ENCODE results near the gene SMTN. TPM values are rescaled to one million over a fixed set of nuclear protein-coding genes. Genes with fewer than 3 reads are reported as not detected.

The SMTN gene
- total RNA-seq, 1 donor from 2014 or later = 51.7 TPM

DNA sequence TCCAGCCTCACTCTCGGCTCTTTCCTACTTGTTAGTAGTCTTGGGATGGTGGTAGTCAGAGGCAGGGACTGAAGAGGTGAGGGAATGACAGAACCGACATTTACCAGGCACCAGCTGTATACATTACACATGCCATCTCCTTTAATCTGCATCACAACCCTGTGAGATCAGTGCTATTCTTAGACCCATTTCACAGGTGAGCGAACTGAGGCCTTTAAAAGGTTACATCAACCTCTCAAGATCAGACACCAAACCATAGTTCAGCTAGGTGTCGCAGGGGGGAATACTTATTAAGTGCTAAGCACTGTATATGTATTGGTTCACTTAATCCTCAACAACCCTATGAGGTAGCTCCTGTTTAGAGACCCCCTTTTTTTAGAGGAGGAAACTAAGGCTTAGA is 53.6 kb downstream of the SMTN start:
- no peaks in the 10 kb centered on the region for H3K36me3 ChIP-seq (ENCODE audit: control insufficient read depth, insufficient read depth, low read length)
- no peak overlapping the region for H3K4me3 ChIP-seq (ENCODE audit: low read depth, low read length)
- TF ChIP-seq, protein P1, sequence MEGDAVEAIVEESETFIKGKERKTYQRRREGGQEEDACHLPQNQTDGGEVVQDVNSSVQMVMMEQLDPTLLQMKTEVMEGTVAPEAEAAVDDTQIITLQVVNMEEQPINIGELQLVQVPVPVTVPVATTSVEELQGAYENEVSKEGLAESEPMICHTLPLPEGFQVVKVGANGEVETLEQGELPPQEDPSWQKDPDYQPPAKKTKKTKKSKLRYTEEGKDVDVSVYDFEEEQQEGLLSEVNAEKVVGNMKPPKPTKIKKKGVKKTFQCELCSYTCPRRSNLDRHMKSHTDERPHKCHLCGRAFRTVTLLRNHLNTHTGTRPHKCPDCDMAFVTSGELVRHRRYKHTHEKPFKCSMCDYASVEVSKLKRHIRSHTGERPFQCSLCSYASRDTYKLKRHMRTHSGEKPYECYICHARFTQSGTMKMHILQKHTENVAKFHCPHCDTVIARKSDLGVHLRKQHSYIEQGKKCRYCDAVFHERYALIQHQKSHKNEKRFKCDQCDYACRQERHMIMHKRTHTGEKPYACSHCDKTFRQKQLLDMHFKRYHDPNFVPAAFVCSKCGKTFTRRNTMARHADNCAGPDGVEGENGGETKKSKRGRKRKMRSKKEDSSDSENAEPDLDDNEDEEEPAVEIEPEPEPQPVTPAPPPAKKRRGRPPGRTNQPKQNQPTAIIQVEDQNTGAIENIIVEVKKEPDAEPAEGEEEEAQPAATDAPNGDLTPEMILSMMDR (IDR thresholded peaks at IDR 0.05; ENCODE audit: insufficient read depth, low read length, poor library complexity, severe bottlenecking) = no peak
- DNase-seq (ENCODE audit: low read depth) = no peak
- H3K27me3 ChIP-seq (ENCODE audit: control insufficient read depth, insufficient read depth, low read length) = peaks cover 13% of the 10 kb centered on the region

DNA sequence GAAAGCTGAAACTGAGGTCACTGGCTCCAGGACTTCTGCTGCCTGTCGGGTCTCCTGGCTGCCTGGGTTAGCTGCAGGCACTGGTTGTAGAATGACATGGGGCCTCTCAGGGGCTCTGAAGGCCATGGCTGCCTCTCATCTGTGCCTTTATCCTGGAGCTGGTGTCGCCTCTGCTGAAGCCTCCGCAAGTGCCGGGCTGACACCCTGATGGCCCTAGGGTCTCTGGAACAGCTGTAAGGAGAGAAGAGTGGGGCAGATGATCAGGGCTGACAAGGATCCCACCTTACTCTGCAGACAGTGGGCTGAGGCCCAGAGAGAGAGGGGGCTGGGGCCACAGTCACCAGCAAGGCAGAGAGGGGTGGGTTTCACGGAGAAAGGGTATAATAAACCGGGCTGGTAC is 54.6 kb downstream of the SMTN start:
- Histone ChIP-seq H3K36me3 (ENCODE audit: control insufficient read depth, insufficient read depth, low read length) (no peaks in the 10 kb centered on the region), H3K27me3 (ENCODE audit: control insufficient read depth, insufficient read depth, low read length) (peaks cover 24% of the 10 kb centered on the region), H3K4me3 (ENCODE audit: low read depth, low read length) (no peak overlapping the region)
- TF ChIP-seq, protein P1 (IDR thresholded peaks at IDR 0.05; ENCODE audit: insufficient read depth, low read length, poor library complexity, severe bottlenecking) = no peak
- DNase-seq (ENCODE audit: low read depth) = no peak

DNA sequence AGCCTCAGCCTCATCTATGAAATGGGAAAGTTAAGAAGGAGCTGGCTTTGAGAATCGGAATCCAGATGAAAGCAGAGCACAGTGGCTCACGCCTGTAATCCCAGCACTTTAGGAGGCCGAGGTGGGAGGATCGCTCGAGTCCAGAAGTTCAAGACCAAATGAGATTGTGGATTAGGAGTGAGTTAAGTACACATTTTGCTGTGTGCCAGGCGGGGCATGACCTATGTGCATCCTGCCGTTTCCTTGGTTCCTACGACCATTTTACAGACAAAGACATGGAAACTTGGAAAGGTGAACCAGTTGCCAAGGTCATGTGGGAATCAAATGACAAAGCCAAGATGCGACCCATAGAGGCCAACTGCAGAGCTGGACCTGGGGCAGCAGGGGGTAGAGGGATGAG is 55.0 kb downstream of the SMTN start:
- no peak for DNase-seq (ENCODE audit: low read depth)
- Histone ChIP-seq H3K27me3 (ENCODE audit: control insufficient read depth, insufficient read depth, low read length) (peaks cover 27% of the 10 kb centered on the region), H3K36me3 (ENCODE audit: control insufficient read depth, insufficient read depth, low read length) (no peaks in the 10 kb centered on the region), H3K4me3 (ENCODE audit: low read depth, low read length) (no peak overlapping the region)
- TF ChIP-seq, protein P1 (IDR thresholded peaks at IDR 0.05; ENCODE audit: insufficient read depth, low read length, poor library complexity, severe bottlenecking) = no peak

DNA sequence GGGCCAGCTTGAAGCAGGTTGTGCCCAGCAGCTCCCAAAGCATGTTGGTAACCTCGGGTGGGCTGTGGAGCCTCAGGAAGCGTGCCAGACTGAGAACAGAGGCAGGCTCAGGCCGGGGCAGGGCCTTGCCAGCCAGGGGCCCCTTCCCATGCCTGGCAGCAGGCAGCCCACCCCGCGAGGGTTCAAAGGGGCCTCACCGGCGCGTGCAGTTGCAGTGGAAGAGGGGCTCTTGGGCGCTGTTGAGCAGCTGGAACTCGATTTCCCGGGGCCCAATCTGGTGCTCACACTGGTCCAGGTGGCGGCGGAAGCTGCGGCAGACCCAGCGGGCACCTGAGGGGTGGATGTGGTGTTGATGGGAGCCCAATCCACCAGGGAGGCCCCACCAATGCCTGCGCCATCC is 55.6 kb downstream of the SMTN start:
- Histone ChIP-seq H3K36me3 (ENCODE audit: control insufficient read depth, insufficient read depth, low read length) (no peaks in the 10 kb centered on the region), H3K4me3 (ENCODE audit: low read depth, low read length) (no peak overlapping the region), H3K27me3 (ENCODE audit: control insufficient read depth, insufficient read depth, low read length) (peaks cover 31% of the 10 kb centered on the region)
- TF ChIP-seq, protein P1 (IDR thresholded peaks at IDR 0.05; ENCODE audit: insufficient read depth, low read length, poor library complexity, severe bottlenecking) = no peak
- no peak for DNase-seq (ENCODE audit: low read depth)

DNA sequence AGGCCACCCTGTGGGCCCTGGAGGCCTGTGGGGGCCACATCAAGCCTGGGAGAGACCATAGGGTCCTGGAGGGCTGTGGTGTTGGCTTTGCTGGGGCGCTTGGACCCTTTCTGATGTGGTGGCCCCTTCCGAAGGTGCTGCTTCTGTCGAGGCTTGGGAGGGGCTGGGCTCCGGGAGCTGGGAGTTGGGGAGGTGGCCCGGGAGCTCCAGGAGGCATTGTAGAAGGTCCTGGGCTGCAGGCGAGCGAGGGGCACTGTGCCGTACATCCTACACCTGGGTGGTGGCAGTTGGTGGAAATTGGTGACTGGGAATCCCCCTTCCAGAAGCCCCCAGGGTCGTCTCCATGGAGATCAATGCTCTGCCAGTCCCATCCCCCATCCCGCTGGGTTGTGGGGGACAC is 56.6 kb downstream of the SMTN start:
- no peak for DNase-seq (ENCODE audit: low read depth)
- Histone ChIP-seq H3K4me3 (ENCODE audit: low read depth, low read length) (no peak overlapping the region), H3K36me3 (ENCODE audit: control insufficient read depth, insufficient read depth, low read length) (no peaks in the 10 kb centered on the region), H3K27me3 (ENCODE audit: control insufficient read depth, insufficient read depth, low read length) (peaks cover 31% of the 10 kb centered on the region)
- TF ChIP-seq, protein P1 (IDR thresholded peaks at IDR 0.05; ENCODE audit: insufficient read depth, low read length, poor library complexity, severe bottlenecking) = no peak

DNA sequence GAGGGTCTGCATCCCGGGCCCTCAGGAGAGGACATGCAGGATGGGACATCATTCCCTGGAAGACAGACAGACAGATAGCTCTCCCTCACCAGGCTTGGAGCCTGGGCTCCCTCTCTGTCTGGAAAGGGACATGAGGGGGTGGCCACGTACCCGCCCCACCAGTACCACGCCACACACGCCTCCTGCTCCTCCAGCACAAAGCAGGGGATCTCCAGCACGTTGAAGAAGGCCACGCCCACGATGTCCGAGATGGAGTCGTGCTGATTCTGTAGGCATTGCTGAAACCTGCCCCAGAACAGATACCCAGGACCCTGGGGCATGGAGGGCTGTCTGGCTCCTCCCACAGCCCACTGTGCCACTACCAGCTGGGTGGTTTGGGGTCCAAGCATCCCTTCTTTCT is 57.0 kb downstream of the SMTN start:
- no peak for DNase-seq (ENCODE audit: low read depth)
- H3K27me3 ChIP-seq (ENCODE audit: control insufficient read depth, insufficient read depth, low read length) = peaks cover 31% of the 10 kb centered on the region
- no peaks in the 10 kb centered on the region for H3K36me3 ChIP-seq (ENCODE audit: control insufficient read depth, insufficient read depth, low read length)
- no peak overlapping the region for H3K4me3 ChIP-seq (ENCODE audit: low read depth, low read length)
- TF ChIP-seq, protein P1 (IDR thresholded peaks at IDR 0.05; ENCODE audit: insufficient read depth, low read length, poor library complexity, severe bottlenecking) = no peak
